ENCODE data around the gene DFFB. TPM values are rescaled to one million over a fixed set of nuclear protein-coding genes. Genes with fewer than 3 reads are reported as not detected.

Gene DFFB
- total RNA-seq, 6 experiments from 2014 or later, result 2.0 to 3.5 (median 2.9) TPM

GRCh38 chr1:3926956-3927355, 69.7 kb downstream of the DFFB start:
- Histone ChIP-seq H3K27me3 (no peaks in the 10 kb centered on the region), H3K4me3 (no peak overlapping the region), H3K36me3 (no peaks in the 10 kb centered on the region), H3K4me1 (no peaks in the 10 kb centered on the region), H3K27ac (no peak overlapping the region), H3K9me3 (no peaks in the 10 kb centered on the region)
- no peak for ATAC-seq
- intact Hi-C loops (cut with DNase I), result no loop called here
- TF ChIP-seq POLR2A (IDR thresholded peaks at IDR 0.05) (no peak), CTCF (IDR thresholded peaks at IDR 0.05) (no peak)
- DNase-seq, result no peak

- Histone ChIP-seq H3K4me3 (no peak overlapping the region), H3K27ac (no peak overlapping the region), H3K36me3 (no peaks in the 10 kb centered on the region), H3K4me1 (no peaks in the 10 kb centered on the region), H3K27me3 (no peaks in the 10 kb centered on the region), H3K9me3 (no peaks in the 10 kb centered on the region)
- TF ChIP-seq CTCF (IDR thresholded peaks at IDR 0.05) (no peak), POLR2A (IDR thresholded peaks at IDR 0.05) (no peak)
- intact Hi-C loops (cut with DNase I), result no loop called here
- DNase-seq (peak in 1 of 3 donors; percentile 34), ATAC-seq (no peak)
- WGBS (ENCODE audit: insufficient coverage, low coverage, low lambda C conversion rate, missing lambda C conversion rate), result 33% methylated on average over 3 of the region's 11 CpGs
These were observed 71.3 kb downstream of the DFFB start for GRCh38 chr1:3928586-3928985.

GRCh38 chr1:3929126-3929525, 71.8 kb downstream of the DFFB start:
- TF ChIP-seq POLR2A (IDR thresholded peaks at IDR 0.05) (no peak), CTCF (IDR thresholded peaks at IDR 0.05) (no peak)
- no peaks in the 10 kb centered on the region for H3K9me3 ChIP-seq
- H3K27me3 ChIP-seq, result no peaks in the 10 kb centered on the region
- WGBS (ENCODE audit: insufficient coverage, low coverage, low lambda C conversion rate, missing lambda C conversion rate), result 86% methylated on average over 1 of the region's 5 CpGs
- ATAC-seq, result no peak
- no peak for DNase-seq
- H3K27ac ChIP-seq, result no peak overlapping the region
- H3K4me3 ChIP-seq, result no peak overlapping the region
- H3K36me3 ChIP-seq, result no peaks in the 10 kb centered on the region
- H3K4me1 ChIP-seq, result no peaks in the 10 kb centered on the region
- intact Hi-C loops (cut with DNase I), result no loop called here

GRCh38 chr1:3930301-3931006, 73.2 kb downstream of the DFFB start:
- DNase-seq, result peak in 1 of 3 donors; percentile 13
- Histone ChIP-seq H3K9me3 (no peaks in the 10 kb centered on the region), H3K27me3 (no peaks in the 10 kb centered on the region), H3K27ac (no peak overlapping the region), H3K4me1 (no peaks in the 10 kb centered on the region), H3K4me3 (no peak overlapping the region), H3K36me3 (no peaks in the 10 kb centered on the region)
- ATAC-seq, result peak in 1 of 4 donors; percentile 29
- 87% methylated on average over 6 of the region's 10 CpGs for WGBS (ENCODE audit: insufficient coverage, low coverage, low lambda C conversion rate, missing lambda C conversion rate)
- intact Hi-C loops (cut with DNase I), result no loop called here
- no peak for TF ChIP-seq POLR2A (IDR thresholded peaks at IDR 0.05)
- TF ChIP-seq CTCF (IDR thresholded peaks at IDR 0.05), result no peak
